ENCODE measurements around the gene LDLRAP1.

- TF ChIP-seq CTCF (IDR thresholded peaks at IDR 0.05; ENCODE audit: insufficient read depth, low read length, poor library complexity, severe bottlenecking) (no peak), EZH2phosphoT487 (conservative IDR thresholded peaks at IDR 0.05; ENCODE audit: low read length) (no peak)
Measured at GRCh38 chr1:25583519-25584370, 40.3 kb downstream of the LDLRAP1 start.
